OCI-LY1 (cell line): ENCODE measurements around the gene NDRG2.

Experiments used
- CTCF ChIP-seq: fragments of 200-600 bp; sonication (generic), shearing (Covaris generic); IDR thresholded peaks from 2 replicates; pipeline ENCODE4 v1.5.1; 2017; ENCODE audit warnings: mild to moderate bottlenecking, antibody characterized with exemption, low read length, moderate library complexity, mixed read lengths
- EZH2 ChIP-seq: fragments of 200-600 bp; sonication (generic), shearing (Covaris generic); IDR thresholded peaks from 2 replicates; pipeline ENCODE4 v1.8.0; 2017; ENCODE audit warnings: borderline replicate concordance, mixed run types, mild to moderate bottlenecking, antibody characterized with exemption, low read length, moderate library complexity, mixed read lengths

- no peak for TF ChIP-seq CTCF
- TF ChIP-seq EZH2 = no peak
Observed at GRCh38 chr14:20976291-20976690, 48.6 kb downstream of the NDRG2 start.
